ENCODE results near the gene TMEM97.

GRCh38 chr17:28346746-28347246 is 27.8 kb downstream of the TMEM97 start:
- TF ChIP-seq GATA2 (IDR thresholded peaks at IDR 0.05; ENCODE audit: low read depth, low read length) (no peak), GATA3 (IDR thresholded peaks at IDR 0.05; ENCODE audit: low read depth, low read length) (no peak)
